ENCODE results near the gene GPR143. TPM values are rescaled to one million over a fixed set of nuclear protein-coding genes. Genes with fewer than 3 reads are reported as not detected.

GPR143 gene
- total and polyA plus RNA-seq, 2 donors (not counting 3 experiments of a cell fraction or from before 2014, with no cell fraction given) = 9.3 to 17.7 TPM

DNA sequence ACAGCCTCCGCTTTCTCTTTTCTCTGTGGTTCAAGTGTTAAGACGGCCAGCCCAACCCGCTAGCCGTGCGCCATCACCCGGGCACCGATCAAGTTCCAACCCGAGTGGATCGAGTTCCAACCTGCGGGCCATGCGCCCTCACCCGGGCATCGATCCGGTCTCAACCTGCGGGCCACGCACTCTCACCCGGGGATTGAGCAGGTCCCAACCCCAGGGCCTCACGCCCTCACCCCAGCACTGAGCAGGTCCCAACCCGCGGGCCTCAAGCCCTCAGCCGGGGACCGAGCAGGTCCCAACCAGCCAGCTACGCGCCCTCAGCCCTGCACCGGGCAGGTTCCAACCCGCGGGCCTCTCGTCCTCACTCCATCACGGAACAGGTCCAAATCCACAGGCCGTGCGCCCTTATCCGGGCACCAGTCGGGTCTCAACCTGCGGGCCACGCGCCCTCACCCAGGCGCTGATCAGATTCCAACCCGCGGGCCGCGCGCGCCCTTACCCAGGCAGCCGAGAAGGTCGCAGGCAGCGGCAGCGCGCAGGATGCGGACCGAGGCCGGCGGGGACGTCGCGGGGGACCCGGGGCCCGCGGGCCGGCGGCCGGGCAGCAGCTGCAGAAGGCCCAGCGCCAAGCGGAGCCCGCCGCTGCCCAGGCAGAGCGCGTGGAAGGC, 443 bp downstream of the GPR143 start:
- intact Hi-C loops (cut with micrococcal nuclease) (no loop called here), dilution Hi-C loops (cut with MboI; ENCODE audit: extremely low pct_ligation_motif_present, low sequenced_read_pairs) (no loop called here)
- TF ChIP-seq GATA2 (IDR thresholded peaks at IDR 0.05; ENCODE audit: insufficient read depth, insufficient read length, low read depth, low read length) = no peak
- no peak for TF ChIP-seq EZH2 (IDR thresholded peaks at IDR 0.05; ENCODE audit: borderline replicate concordance, low read depth, low read length, severe bottlenecking)
- TF ChIP-seq MYC (IDR thresholded peaks at IDR 0.05; ENCODE audit: low read depth, low read length) = no peak
- TF ChIP-seq POLR2AphosphoS5 (IDR thresholded peaks at IDR 0.05; ENCODE audit: insufficient read depth, low read depth, low read length) = no peak
- TF ChIP-seq CTCF (IDR thresholded peaks at IDR 0.05; ENCODE audit: extremely low read depth in 1 of 2, insufficient read depth in 1 of 2, low read depth in 1 of 2, low read length in 2 of 2) = no peak
- no peak for TF ChIP-seq MAX (IDR thresholded peaks at IDR 0.05; ENCODE audit: insufficient read depth, insufficient read length)
- TF ChIP-seq POLR2A (IDR thresholded peaks at IDR 0.05; ENCODE audit: low read depth, low read length) = no peak
- TF ChIP-seq JUN (IDR thresholded peaks at IDR 0.05; ENCODE audit: borderline replicate concordance, insufficient read depth, insufficient read length, low read depth) = no peak
- no peak for TF ChIP-seq FOS (IDR thresholded peaks at IDR 0.05; ENCODE audit: borderline replicate concordance, insufficient read depth, low read length)
- no peaks in the 10 kb centered on the region for H3K36me3 ChIP-seq (ENCODE audit: control insufficient read depth in 2 of 2, extremely low read depth in 1 of 2, insufficient read depth in 2 of 2, low read length in 2 of 2)
- peaks cover 18% of the 10 kb centered on the region for H3K4me1 ChIP-seq (ENCODE audit: control insufficient read depth, extremely low read depth, insufficient read depth, low read length)
- no peak overlapping the region for H3K27ac ChIP-seq (ENCODE audit: insufficient read depth, low read depth, low read length)
- H3K9ac ChIP-seq (replicated peaks; ENCODE audit: extremely low read depth, insufficient read depth, low read length) = peak overlapping the region; percentile 37
- peak overlapping the region; percentile 85 for H2AFZ ChIP-seq (ENCODE audit: low read depth, low read length)
- H3K9me1 ChIP-seq (replicated peaks; ENCODE audit: control insufficient read depth, extremely low read depth, insufficient read depth, low read length) = no peaks in the 10 kb centered on the region
- BruUV-seq (replicated peaks) = TSS peak; percentile 13
- no peaks in the 10 kb centered on the region for H3K79me2 ChIP-seq (ENCODE audit: control insufficient read depth, insufficient read depth, low read length)
- CTCF ChIA-PET = no interaction called here
- H3K4me3 ChIP-seq (replicated peaks in 1 of 3; ENCODE audit: insufficient read depth in 1 of 3, low read depth in 1 of 3, low read length in 3 of 3) = peak overlapping the region in 1 of 3 experiments; percentile 31
- DNase-seq (ENCODE audit: low read depth, low spot score) (no peak), FAIRE-seq (no peak)
- no peaks in the 10 kb centered on the region for H3K9me3 ChIP-seq (replicated peaks; ENCODE audit: control insufficient read depth, insufficient read depth, low read length)
- H3K27me3 ChIP-seq (ENCODE audit: control insufficient read depth in 2 of 2, insufficient read depth in 2 of 2, low read length in 2 of 2) = no peaks in the 10 kb centered on the region
- POLR2A ChIA-PET = no interaction called here
- no peaks in the 10 kb centered on the region for H4K20me1 ChIP-seq (replicated peaks; ENCODE audit: control insufficient read depth, extremely low read depth, insufficient read depth, low read length)
- no peak overlapping the region for H3K4me2 ChIP-seq (ENCODE audit: insufficient read depth, low read length)
